Measurements from ENCODE around the gene NKX3-2. TPM values are rescaled to one million over a fixed set of nuclear protein-coding genes. Genes with fewer than 3 reads are reported as not detected.

NKX3-2 gene
- total and polyA plus RNA-seq, 10 of the 15 experiments (the other 5 are each of a cell fraction or from before 2014, with no cell fraction given) = not detected

- no peaks in the 10 kb centered on the region; the same call in 1 of the 3 replicates for H3K9me3 ChIP-seq (replicated peaks; ENCODE audit: control insufficient read depth, insufficient read depth, low read length)
- intact Hi-C loops (cut with micrococcal nuclease; ENCODE audit: unreplicated experiment) = no loop called here
- ChIA-PET CTCF (no interaction called here), SMC1A (ENCODE audit: uncharacterized antibody, unreplicated experiment) (no interaction called here), POLR2A (no interaction called here), RAD21 (ENCODE audit: unreplicated experiment) (no interaction called here)
- no peaks in the 10 kb centered on the region for H3K36me3 ChIP-seq (ENCODE audit: control insufficient read depth in 2 of 2, insufficient read depth in 2 of 2, low read length in 1 of 2)
- H3K4me2 ChIP-seq (ENCODE audit: control insufficient read depth, insufficient read depth) = no peak overlapping the region
- no TSS peak for BruUV-seq (replicated peaks)
- in situ Hi-C loops (cut with MboI) = loop anchor here (25.0 kb wide), 1 partner anchor 1776 kb away; no protein-coding TSS in a partner anchor
- H3K79me2 ChIP-seq (ENCODE audit: control insufficient read depth, insufficient read depth, low read length) = no peaks in the 10 kb centered on the region
- H4K20me1 ChIP-seq (ENCODE audit: control insufficient read depth, insufficient read depth) = no peaks in the 10 kb centered on the region
- no peak overlapping the region for H3K27ac ChIP-seq (ENCODE audit: control insufficient read depth, insufficient read depth)
- DNase-seq (ENCODE audit: low read depth, low spot score) = no peak
- peaks cover 24 to 53% of the 10 kb centered on the region in 2 experiments for H3K27me3 ChIP-seq (replicated peaks in 1 of 2; ENCODE audit: control insufficient read depth in 2 of 2, insufficient read depth in 2 of 2, low read length in 1 of 2)
- FAIRE-seq = no peak
- no peak for ATAC-seq
- no peaks in the 10 kb centered on the region for H3K4me1 ChIP-seq (ENCODE audit: control insufficient read depth, insufficient read depth, low read length)
- H3K9ac ChIP-seq (ENCODE audit: control insufficient read depth, insufficient read depth, low read length) = no peak overlapping the region
- no peak overlapping the region for H2AFZ ChIP-seq (ENCODE audit: control insufficient read depth, low read depth, low read length)
- H3K4me3 ChIP-seq = no peak overlapping the region
- 49% methylated on average over 15 of the region's 16 CpGs for WGBS (ENCODE audit: insufficient coverage, insufficient replicate concordance, low lambda C conversion rate, missing lambda C conversion rate)
- TF ChIP-seq MTA2 (IDR thresholded peaks at IDR 0.05; ENCODE audit: low read depth) = no peak
- TF ChIP-seq GATAD2B (conservative IDR thresholded peaks at IDR 0.05; ENCODE audit: low read depth) = no peak
- TF ChIP-seq IRF3 (IDR thresholded peaks at IDR 0.05) = no peak
- TF ChIP-seq EED (IDR thresholded peaks at IDR 0.05; ENCODE audit: low read depth) = no peak
- TF ChIP-seq JUND (IDR thresholded peaks at IDR 0.05; ENCODE audit: low read depth, low read length) = no peak
- no peak for TF ChIP-seq NKRF (conservative IDR thresholded peaks at IDR 0.05)
- TF ChIP-seq LARP7 (IDR thresholded peaks at IDR 0.05) = no peak
- TF ChIP-seq, protein P1, sequence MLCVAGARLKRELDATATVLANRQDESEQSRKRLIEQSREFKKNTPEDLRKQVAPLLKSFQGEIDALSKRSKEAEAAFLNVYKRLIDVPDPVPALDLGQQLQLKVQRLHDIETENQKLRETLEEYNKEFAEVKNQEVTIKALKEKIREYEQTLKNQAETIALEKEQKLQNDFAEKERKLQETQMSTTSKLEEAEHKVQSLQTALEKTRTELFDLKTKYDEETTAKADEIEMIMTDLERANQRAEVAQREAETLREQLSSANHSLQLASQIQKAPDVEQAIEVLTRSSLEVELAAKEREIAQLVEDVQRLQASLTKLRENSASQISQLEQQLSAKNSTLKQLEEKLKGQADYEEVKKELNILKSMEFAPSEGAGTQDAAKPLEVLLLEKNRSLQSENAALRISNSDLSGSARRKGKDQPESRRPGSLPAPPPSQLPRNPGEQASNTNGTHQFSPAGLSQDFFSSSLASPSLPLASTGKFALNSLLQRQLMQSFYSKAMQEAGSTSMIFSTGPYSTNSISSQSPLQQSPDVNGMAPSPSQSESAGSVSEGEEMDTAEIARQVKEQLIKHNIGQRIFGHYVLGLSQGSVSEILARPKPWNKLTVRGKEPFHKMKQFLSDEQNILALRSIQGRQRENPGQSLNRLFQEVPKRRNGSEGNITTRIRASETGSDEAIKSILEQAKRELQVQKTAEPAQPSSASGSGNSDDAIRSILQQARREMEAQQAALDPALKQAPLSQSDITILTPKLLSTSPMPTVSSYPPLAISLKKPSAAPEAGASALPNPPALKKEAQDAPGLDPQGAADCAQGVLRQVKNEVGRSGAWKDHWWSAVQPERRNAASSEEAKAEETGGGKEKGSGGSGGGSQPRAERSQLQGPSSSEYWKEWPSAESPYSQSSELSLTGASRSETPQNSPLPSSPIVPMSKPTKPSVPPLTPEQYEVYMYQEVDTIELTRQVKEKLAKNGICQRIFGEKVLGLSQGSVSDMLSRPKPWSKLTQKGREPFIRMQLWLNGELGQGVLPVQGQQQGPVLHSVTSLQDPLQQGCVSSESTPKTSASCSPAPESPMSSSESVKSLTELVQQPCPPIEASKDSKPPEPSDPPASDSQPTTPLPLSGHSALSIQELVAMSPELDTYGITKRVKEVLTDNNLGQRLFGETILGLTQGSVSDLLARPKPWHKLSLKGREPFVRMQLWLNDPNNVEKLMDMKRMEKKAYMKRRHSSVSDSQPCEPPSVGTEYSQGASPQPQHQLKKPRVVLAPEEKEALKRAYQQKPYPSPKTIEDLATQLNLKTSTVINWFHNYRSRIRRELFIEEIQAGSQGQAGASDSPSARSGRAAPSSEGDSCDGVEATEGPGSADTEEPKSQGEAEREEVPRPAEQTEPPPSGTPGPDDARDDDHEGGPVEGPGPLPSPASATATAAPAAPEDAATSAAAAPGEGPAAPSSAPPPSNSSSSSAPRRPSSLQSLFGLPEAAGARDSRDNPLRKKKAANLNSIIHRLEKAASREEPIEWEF (IDR thresholded peaks at IDR 0.05; ENCODE audit: insufficient replicate concordance, low read depth, low read length) = no peak
- TF ChIP-seq CBFB (IDR thresholded peaks at IDR 0.05; ENCODE audit: low read depth) = no peak
- TF ChIP-seq CTCF (IDR thresholded peaks at IDR 0.05 in 2 of 3, conservative IDR thresholded peaks at IDR 0.05 in 1 of 3; ENCODE audit: control insufficient read depth in 2 of 3, extremely low read depth in 1 of 3, insufficient read depth in 1 of 3, low read depth in 3 of 3, low read length in 3 of 3) = no peak
- TF ChIP-seq IKZF1 (conservative IDR thresholded peaks at IDR 0.05) = no peak
- no peak for TF ChIP-seq KDM1A (IDR thresholded peaks at IDR 0.05; ENCODE audit: borderline replicate concordance)
- TF ChIP-seq MAX (IDR thresholded peaks at IDR 0.05; ENCODE audit: low read depth, low read length) = no peak
Measured at GRCh38 chr4:13538427-13538973, 5.8 kb downstream of the NKX3-2 start.
